ENCODE results near the gene PRR14. TPM values are rescaled to one million over a fixed set of nuclear protein-coding genes. Genes with fewer than 3 reads are reported as not detected.

The PRR14 gene
- total and polyA plus RNA-seq, 2 of the 4 experiments (the other 2 are of a cell fraction), result 1.4 to 11.9 TPM

DNA sequence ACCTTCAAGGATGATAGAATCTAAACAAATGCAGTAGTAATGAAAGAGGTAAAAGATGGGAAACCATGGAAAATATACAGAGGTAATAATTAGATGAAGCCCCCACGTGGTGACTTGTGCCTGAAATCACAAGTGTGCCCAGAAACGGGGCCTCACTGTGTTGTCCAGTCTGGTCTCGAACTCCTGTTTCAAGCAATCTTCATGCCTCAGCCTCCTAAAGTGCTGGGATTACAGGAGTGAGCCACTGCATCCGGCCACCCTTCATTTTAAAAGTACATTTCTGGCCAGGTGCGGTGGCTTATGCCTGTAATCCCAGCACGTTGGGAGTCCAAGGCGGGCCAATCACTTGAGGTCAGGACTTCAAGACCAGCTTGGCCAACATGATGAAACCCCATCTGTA lies 14.2 kb upstream of the PRR14 start:
- ATAC-seq (ENCODE audit: low read depth) (no peak), DNase-seq (no peak)
- H3K56ac ChIP-seq (ENCODE audit: extremely low read depth, insufficient read depth, low read length), result no peak overlapping the region
- H3K4me1 ChIP-seq (ENCODE audit: control insufficient read depth, insufficient read depth, low read length), result no peaks in the 10 kb centered on the region
- H3K36me3 ChIP-seq (ENCODE audit: control insufficient read depth, insufficient read depth, low read length), result no peaks in the 10 kb centered on the region
- dilution Hi-C loops (cut with HindIII; ENCODE audit: low sequenced_read_pairs, unreplicated experiment), result no loop called here
- H4K20me1 ChIP-seq (ENCODE audit: insufficient read depth, low read length), result no peaks in the 10 kb centered on the region
- 79% methylated on average over 3 of the region's 7 CpGs; no CpG with 5 or more reads in 1 of the 2 experiments for WGBS, 2 experiments (ENCODE audit: extremely low coverage in 2 of 2, insufficient read length in 1 of 2)
- ChIA-PET CTCF (interaction anchor here (0.6 kb wide), 1 partner anchor 58 kb away, joined by 3 read pairs; no protein-coding TSS in a partner anchor), POLR2A (ENCODE audit: unreplicated experiment) (no interaction called here)
- no peak overlapping the region for H3K4me2 ChIP-seq (ENCODE audit: low read depth, low read length)
- H2BK120ac ChIP-seq (ENCODE audit: low read depth, low read length), result no peak overlapping the region
- no peak overlapping the region for H3K9ac ChIP-seq (ENCODE audit: low read depth, low read length)
- H2AK5ac ChIP-seq (ENCODE audit: low read depth, low read length), result no peak overlapping the region
- no peak overlapping the region for H3K27ac ChIP-seq (ENCODE audit: insufficient read depth, low read length)
- no peak overlapping the region for H3K4me3 ChIP-seq (ENCODE audit: insufficient read depth, low read depth, low read length)
- intact Hi-C loops (cut with micrococcal nuclease), result no loop called here
- peaks cover 1% of the 10 kb centered on the region; the same call in 1 of the 2 replicates for H3K27me3 ChIP-seq (ENCODE audit: control insufficient read depth, insufficient read depth, low read length)
- no peak overlapping the region for H3K14ac ChIP-seq (replicated peaks; ENCODE audit: low read depth, low read length)
- H2BK5ac ChIP-seq (ENCODE audit: low read depth, low read length, poor library complexity, severe bottlenecking), result no peak overlapping the region
- H2AFZ ChIP-seq (replicated peaks; ENCODE audit: low read length, poor library complexity), result no peak overlapping the region
- no peaks in the 10 kb centered on the region for H3K9me3 ChIP-seq (ENCODE audit: control insufficient read depth, insufficient read depth, low read length)
- H4K8ac ChIP-seq (ENCODE audit: low read depth in 2 of 2, low read length in 2 of 2), result no peak overlapping the region
- H3K4ac ChIP-seq (ENCODE audit: low read depth, low read length), result no peak overlapping the region
- in situ Hi-C loops (cut with MboI; ENCODE audit: low sequenced_read_pairs), result no loop called here
- H3K9me1 ChIP-seq (ENCODE audit: insufficient read depth, low read length), result no peaks in the 10 kb centered on the region; the same call in 1 of the 2 replicates
- H2BK20ac ChIP-seq (ENCODE audit: low read depth, low read length), result no peak overlapping the region
- H4K5ac ChIP-seq (ENCODE audit: low read depth, low read length), result no peak overlapping the region
- no peak overlapping the region for H2AK9ac ChIP-seq (replicated peaks; ENCODE audit: low read depth, low read length, poor library complexity)
- H3K23ac ChIP-seq (ENCODE audit: low read depth, low read length), result no peak overlapping the region
- no peak for TF ChIP-seq RFX5 (IDR thresholded peaks at IDR 0.05; ENCODE audit: low read depth, low read length)
- TF ChIP-seq MAZ (IDR thresholded peaks at IDR 0.05; ENCODE audit: borderline replicate concordance, low read depth, low read length), result no peak
- no peak for TF ChIP-seq MAFK (IDR thresholded peaks at IDR 0.05; ENCODE audit: low read depth, low read length)
- no peak for TF ChIP-seq RCOR1 (IDR thresholded peaks at IDR 0.05; ENCODE audit: insufficient replicate concordance, low read length)
- TF ChIP-seq CHD1 (IDR thresholded peaks at IDR 0.05; ENCODE audit: low read depth, low read length), result no peak
- TF ChIP-seq, protein P1, sequence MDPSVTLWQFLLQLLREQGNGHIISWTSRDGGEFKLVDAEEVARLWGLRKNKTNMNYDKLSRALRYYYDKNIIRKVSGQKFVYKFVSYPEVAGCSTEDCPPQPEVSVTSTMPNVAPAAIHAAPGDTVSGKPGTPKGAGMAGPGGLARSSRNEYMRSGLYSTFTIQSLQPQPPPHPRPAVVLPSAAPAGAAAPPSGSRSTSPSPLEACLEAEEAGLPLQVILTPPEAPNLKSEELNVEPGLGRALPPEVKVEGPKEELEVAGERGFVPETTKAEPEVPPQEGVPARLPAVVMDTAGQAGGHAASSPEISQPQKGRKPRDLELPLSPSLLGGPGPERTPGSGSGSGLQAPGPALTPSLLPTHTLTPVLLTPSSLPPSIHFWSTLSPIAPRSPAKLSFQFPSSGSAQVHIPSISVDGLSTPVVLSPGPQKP (IDR thresholded peaks at IDR 0.05; ENCODE audit: borderline replicate concordance, low read depth, low read length), result no peak
- no peak for TF ChIP-seq BHLHE40 (IDR thresholded peaks at IDR 0.05; ENCODE audit: low read depth, low read length)
- TF ChIP-seq, protein P2, sequence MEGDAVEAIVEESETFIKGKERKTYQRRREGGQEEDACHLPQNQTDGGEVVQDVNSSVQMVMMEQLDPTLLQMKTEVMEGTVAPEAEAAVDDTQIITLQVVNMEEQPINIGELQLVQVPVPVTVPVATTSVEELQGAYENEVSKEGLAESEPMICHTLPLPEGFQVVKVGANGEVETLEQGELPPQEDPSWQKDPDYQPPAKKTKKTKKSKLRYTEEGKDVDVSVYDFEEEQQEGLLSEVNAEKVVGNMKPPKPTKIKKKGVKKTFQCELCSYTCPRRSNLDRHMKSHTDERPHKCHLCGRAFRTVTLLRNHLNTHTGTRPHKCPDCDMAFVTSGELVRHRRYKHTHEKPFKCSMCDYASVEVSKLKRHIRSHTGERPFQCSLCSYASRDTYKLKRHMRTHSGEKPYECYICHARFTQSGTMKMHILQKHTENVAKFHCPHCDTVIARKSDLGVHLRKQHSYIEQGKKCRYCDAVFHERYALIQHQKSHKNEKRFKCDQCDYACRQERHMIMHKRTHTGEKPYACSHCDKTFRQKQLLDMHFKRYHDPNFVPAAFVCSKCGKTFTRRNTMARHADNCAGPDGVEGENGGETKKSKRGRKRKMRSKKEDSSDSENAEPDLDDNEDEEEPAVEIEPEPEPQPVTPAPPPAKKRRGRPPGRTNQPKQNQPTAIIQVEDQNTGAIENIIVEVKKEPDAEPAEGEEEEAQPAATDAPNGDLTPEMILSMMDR (conservative IDR thresholded peaks at IDR 0.05; ENCODE audit: low read depth, low read length), result no peak
- no peak overlapping the region for H2BK15ac ChIP-seq (ENCODE audit: low read depth, low read length)
- BruUV-seq (replicated peaks), result no TSS peak
- H3K79me1 ChIP-seq (ENCODE audit: low read depth in 1 of 2, low read length in 2 of 2), result peaks cover 8 to 19% of the 10 kb centered on the region in 2 experiments; a peak in 3 of 4 replicates
- no peak overlapping the region for H3K18ac ChIP-seq (ENCODE audit: low read depth, low read length)
- no peak overlapping the region for H4K91ac ChIP-seq (ENCODE audit: insufficient read depth, low read depth, low read length)
